Keratinocyte (primary cell): ENCODE measurements around the gene ALB. TPM values are rescaled to one million over a fixed set of nuclear protein-coding genes. Genes with fewer than 3 reads are reported as not detected.

ENCODE experiments used
- DNase-seq: peaks from one replicate; pipeline ENCODE4 v3.0.0-alpha.2; 2011; ENCODE audit warnings: low read depth, missing footprints, low spot score
- FAIRE-seq: peaks from 2 replicates; lab custom pipeline; 2011; peaks lifted over from hg19 to GRCh38; lab: Jason Lieb, UNC
- H2AFZ ChIP-seq: 2 replicates; pipeline ENCODE4 v1.6.0; 2012; ENCODE audit warnings: low read length, control low read depth, inconsistent platforms; ENCODE audit not compliant: control insufficient read depth
- H3K27ac ChIP-seq: 2 replicates; pipeline ENCODE4 v1.5.1; 2011; ENCODE audit warnings: low read length; ENCODE audit not compliant: control insufficient read depth, insufficient read depth
- H3K27me3 ChIP-seq: 3 replicates; pipeline ENCODE4 v1.6.0; 2011; ENCODE audit warnings: low read length; ENCODE audit not compliant: control insufficient read depth, insufficient read depth; ENCODE audit errors: extremely low read depth
- H3K36me3 ChIP-seq, 2 experiments: 2 replicates in 1 of 2; 3 replicates in 1 of 2; pipeline ENCODE4 v1.5.1; 2011; ENCODE audit warnings: low read length in 2 of 2, mild to moderate bottlenecking in 1 of 2; ENCODE audit not compliant: control insufficient read depth in 2 of 2, insufficient read depth in 2 of 2; ENCODE audit errors: extremely low read depth in 1 of 2
- H3K4me1 ChIP-seq: 3 replicates; pipeline ENCODE4 v1.5.1; 2011; ENCODE audit warnings: low read length; ENCODE audit not compliant: control insufficient read depth, insufficient read depth; ENCODE audit errors: extremely low read depth
- H3K4me2 ChIP-seq: 3 replicates; pipeline ENCODE4 v1.6.0; 2011; ENCODE audit warnings: low read depth, low read length; ENCODE audit not compliant: control insufficient read depth, insufficient read depth; ENCODE audit errors: extremely low read depth
- H3K4me3 ChIP-seq, 3 experiments: fragments of 200-600 bp in 1 of 3; sonication (generic) in 1 of 3; 2 replicates in 2 of 3; 3 replicates in 1 of 3; pipeline ENCODE4 v1.5.1; 2011 to 2016; ENCODE audit warnings: low read length in 3 of 3, mild to moderate bottlenecking in 3 of 3, control low read depth in 2 of 3, inconsistent platforms in 1 of 3, low read depth in 1 of 3, mixed read lengths in 1 of 3, mixed run types in 1 of 3, moderate library complexity in 1 of 3; ENCODE audit not compliant: control insufficient read depth in 2 of 3, insufficient read depth in 2 of 3; ENCODE audit errors: extremely low read depth in 1 of 3
- H3K79me2 ChIP-seq: 2 replicates; pipeline ENCODE4 v1.6.0; 2012; ENCODE audit warnings: low read length; ENCODE audit not compliant: control insufficient read depth, insufficient read depth
- H3K9ac ChIP-seq: 3 replicates; pipeline ENCODE4 v1.6.0; 2011; ENCODE audit warnings: low read length; ENCODE audit not compliant: control insufficient read depth, insufficient read depth; ENCODE audit errors: extremely low read depth
- H3K9me1 ChIP-seq: 3 replicates; pipeline ENCODE4 v1.6.0; 2011; ENCODE audit warnings: low read length; ENCODE audit not compliant: control insufficient read depth, insufficient read depth; ENCODE audit errors: extremely low read depth
- H3K9me3 ChIP-seq: 2 replicates; pipeline ENCODE4 v1.5.1; 2012; ENCODE audit warnings: low read depth, low read length; ENCODE audit not compliant: control insufficient read depth
- H4K20me1 ChIP-seq: 3 replicates; pipeline ENCODE4 v1.6.0; 2011; ENCODE audit warnings: low read length; ENCODE audit not compliant: control insufficient read depth, insufficient read depth; ENCODE audit errors: extremely low read depth
- EZH2 ChIP-seq: IDR thresholded peaks from one replicate; pipeline ENCODE4 v1.6.1; 2012; ENCODE audit warnings: inconsistent platforms, mild to moderate bottlenecking, low read length, moderate library complexity
- dilution Hi-C: fragments of 300-500 bp; cut with MboI; formaldehyde crosslinking; loops from one replicate; pipeline ENCODE4 v1.7.0; 2020; ENCODE audit warnings: low sequenced_read_pairs; ENCODE audit not compliant: extremely low pct_ligation_motif_present
- polyA plus RNA-seq, 5 experiments: library from polyadenylated mRNA; depleted of rRNA in 3 of 5; stranded (reverse) in 3 of 5; stranded (forward) in 1 of 5; unstranded in 1 of 5; fragments of >200 nt; gene quantifications; 1 replicate in 1 of 5; 2 replicates in 3 of 5; 3 replicates in 1 of 5; pipeline versions ENCODE4 v1.2.1 to v1.2.3, GENCODE V29; 2011 to 2012; ENCODE audit warnings: missing spikeins in 2 of 5, low read depth in 1 of 5, low replicate concordance in 1 of 5
- TF ChIP-seq, protein P1 (sequence below), 3 experiments: IDR thresholded peaks in 1 of 3; conservative IDR thresholded peaks in 1 of 3; optimal IDR thresholded peaks in 1 of 3; 2 replicates in 2 of 3; 3 replicates in 1 of 3; pipeline versions ENCODE3 to v1.5.1; 2011; ENCODE audit warnings: low read length in 3 of 3, mild to moderate bottlenecking in 3 of 3, moderate library complexity in 2 of 3, control low read depth in 1 of 3, inconsistent platforms in 1 of 3; ENCODE audit not compliant: insufficient read depth in 2 of 3; ENCODE audit errors: extremely low read depth in 1 of 3

ALB gene
- polyA plus RNA-seq, 1 donor (not counting 4 experiments of a cell fraction or from before 2014, with no cell fraction given): not detected

DNA sequence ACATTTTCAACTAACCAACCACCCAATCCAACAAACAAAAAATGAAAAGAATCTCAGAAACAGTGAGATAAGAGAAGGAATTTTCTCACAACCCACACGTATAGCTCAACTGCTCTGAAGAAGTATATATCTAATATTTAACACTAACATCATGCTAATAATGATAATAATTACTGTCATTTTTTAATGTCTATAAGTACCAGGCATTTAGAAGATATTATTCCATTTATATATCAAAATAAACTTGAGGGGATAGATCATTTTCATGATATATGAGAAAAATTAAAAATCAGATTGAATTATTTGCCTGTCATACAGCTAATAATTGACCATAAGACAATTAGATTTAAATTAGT lies 27.7 kb downstream of the ALB start:
- no peaks in the 10 kb centered on the region for H3K36me3 ChIP-seq
- TF ChIP-seq, protein P1, sequence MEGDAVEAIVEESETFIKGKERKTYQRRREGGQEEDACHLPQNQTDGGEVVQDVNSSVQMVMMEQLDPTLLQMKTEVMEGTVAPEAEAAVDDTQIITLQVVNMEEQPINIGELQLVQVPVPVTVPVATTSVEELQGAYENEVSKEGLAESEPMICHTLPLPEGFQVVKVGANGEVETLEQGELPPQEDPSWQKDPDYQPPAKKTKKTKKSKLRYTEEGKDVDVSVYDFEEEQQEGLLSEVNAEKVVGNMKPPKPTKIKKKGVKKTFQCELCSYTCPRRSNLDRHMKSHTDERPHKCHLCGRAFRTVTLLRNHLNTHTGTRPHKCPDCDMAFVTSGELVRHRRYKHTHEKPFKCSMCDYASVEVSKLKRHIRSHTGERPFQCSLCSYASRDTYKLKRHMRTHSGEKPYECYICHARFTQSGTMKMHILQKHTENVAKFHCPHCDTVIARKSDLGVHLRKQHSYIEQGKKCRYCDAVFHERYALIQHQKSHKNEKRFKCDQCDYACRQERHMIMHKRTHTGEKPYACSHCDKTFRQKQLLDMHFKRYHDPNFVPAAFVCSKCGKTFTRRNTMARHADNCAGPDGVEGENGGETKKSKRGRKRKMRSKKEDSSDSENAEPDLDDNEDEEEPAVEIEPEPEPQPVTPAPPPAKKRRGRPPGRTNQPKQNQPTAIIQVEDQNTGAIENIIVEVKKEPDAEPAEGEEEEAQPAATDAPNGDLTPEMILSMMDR (optimal IDR thresholded peaks at IDR 0.05 in 1 of 3, IDR thresholded peaks at IDR 0.05 in 1 of 3, conservative IDR thresholded peaks at IDR 0.05 in 1 of 3; ENCODE audit: extremely low read depth in 1 of 3, insufficient read depth in 2 of 3, low read length in 3 of 3): no peak
- TF ChIP-seq EZH2: no peak
- FAIRE-seq: no peak
- H2AFZ ChIP-seq: no peak overlapping the region
- no peaks in the 10 kb centered on the region for H3K9me3 ChIP-seq
- no peaks in the 10 kb centered on the region for H3K4me1 ChIP-seq
- no peak overlapping the region for H3K9ac ChIP-seq
- no peak overlapping the region for H3K4me2 ChIP-seq
- dilution Hi-C loops: no loop called here
- H3K27me3 ChIP-seq: no peaks in the 10 kb centered on the region
- no peak overlapping the region for H3K27ac ChIP-seq
- H4K20me1 ChIP-seq: no peaks in the 10 kb centered on the region
- DNase-seq: no peak
- no peak overlapping the region for H3K4me3 ChIP-seq
- H3K79me2 ChIP-seq: no peaks in the 10 kb centered on the region
- H3K9me1 ChIP-seq: no peaks in the 10 kb centered on the region

DNA sequence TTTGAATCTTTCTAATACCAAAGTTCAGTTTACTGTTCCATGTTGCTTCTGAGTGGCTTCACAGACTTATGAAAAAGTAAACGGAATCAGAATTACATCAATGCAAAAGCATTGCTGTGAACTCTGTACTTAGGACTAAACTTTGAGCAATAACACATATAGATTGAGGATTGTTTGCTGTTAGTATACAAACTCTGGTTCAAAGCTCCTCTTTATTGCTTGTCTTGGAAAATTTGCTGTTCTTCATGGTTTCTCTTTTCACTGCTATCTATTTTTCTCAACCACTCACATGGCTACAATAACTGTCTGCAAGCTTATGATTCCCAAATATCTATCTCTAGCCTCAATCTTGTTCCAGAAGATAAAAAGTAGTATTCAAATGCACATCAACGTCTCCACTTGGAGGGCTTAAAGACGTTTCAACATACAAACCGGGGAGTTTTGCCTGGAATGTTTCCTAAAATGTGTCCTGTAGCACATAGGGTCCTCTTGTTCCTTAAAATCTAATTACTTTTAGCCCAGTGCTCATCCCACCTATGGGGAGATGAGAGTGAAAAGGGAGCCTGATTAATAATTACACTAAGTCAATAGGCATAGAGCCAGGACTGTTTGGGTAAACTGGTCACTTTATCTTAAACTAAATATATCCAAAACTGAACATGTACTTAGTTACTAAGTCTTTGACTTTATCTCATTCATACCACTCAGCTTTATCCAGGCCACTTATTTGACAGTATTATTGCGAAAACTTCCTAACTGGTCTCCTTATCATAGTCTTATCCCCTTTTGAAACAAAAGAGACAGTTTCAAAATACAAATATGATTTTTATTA lies 28.3 kb downstream of the ALB start:
- dilution Hi-C loops: no loop called here
- no peaks in the 10 kb centered on the region for H4K20me1 ChIP-seq
- no peak overlapping the region for H2AFZ ChIP-seq
- H3K9me1 ChIP-seq: no peaks in the 10 kb centered on the region
- DNase-seq (no peak), FAIRE-seq (no peak)
- H3K4me3 ChIP-seq: no peak overlapping the region
- no peak overlapping the region for H3K27ac ChIP-seq
- no peaks in the 10 kb centered on the region for H3K4me1 ChIP-seq
- H3K9me3 ChIP-seq: no peaks in the 10 kb centered on the region
- H3K4me2 ChIP-seq: no peak overlapping the region
- no peaks in the 10 kb centered on the region for H3K27me3 ChIP-seq
- TF ChIP-seq EZH2: no peak
- TF ChIP-seq, protein P1 (optimal IDR thresholded peaks at IDR 0.05 in 1 of 3, IDR thresholded peaks at IDR 0.05 in 1 of 3, conservative IDR thresholded peaks at IDR 0.05 in 1 of 3; ENCODE audit: extremely low read depth in 1 of 3, insufficient read depth in 2 of 3, low read length in 3 of 3): no peak
- no peak overlapping the region for H3K9ac ChIP-seq
- H3K36me3 ChIP-seq: no peaks in the 10 kb centered on the region
- no peaks in the 10 kb centered on the region for H3K79me2 ChIP-seq
